ENCODE measurements around the gene FLNB. TPM values are rescaled to one million over a fixed set of nuclear protein-coding genes. Genes with fewer than 3 reads are reported as not detected.

Gene FLNB, protein sequence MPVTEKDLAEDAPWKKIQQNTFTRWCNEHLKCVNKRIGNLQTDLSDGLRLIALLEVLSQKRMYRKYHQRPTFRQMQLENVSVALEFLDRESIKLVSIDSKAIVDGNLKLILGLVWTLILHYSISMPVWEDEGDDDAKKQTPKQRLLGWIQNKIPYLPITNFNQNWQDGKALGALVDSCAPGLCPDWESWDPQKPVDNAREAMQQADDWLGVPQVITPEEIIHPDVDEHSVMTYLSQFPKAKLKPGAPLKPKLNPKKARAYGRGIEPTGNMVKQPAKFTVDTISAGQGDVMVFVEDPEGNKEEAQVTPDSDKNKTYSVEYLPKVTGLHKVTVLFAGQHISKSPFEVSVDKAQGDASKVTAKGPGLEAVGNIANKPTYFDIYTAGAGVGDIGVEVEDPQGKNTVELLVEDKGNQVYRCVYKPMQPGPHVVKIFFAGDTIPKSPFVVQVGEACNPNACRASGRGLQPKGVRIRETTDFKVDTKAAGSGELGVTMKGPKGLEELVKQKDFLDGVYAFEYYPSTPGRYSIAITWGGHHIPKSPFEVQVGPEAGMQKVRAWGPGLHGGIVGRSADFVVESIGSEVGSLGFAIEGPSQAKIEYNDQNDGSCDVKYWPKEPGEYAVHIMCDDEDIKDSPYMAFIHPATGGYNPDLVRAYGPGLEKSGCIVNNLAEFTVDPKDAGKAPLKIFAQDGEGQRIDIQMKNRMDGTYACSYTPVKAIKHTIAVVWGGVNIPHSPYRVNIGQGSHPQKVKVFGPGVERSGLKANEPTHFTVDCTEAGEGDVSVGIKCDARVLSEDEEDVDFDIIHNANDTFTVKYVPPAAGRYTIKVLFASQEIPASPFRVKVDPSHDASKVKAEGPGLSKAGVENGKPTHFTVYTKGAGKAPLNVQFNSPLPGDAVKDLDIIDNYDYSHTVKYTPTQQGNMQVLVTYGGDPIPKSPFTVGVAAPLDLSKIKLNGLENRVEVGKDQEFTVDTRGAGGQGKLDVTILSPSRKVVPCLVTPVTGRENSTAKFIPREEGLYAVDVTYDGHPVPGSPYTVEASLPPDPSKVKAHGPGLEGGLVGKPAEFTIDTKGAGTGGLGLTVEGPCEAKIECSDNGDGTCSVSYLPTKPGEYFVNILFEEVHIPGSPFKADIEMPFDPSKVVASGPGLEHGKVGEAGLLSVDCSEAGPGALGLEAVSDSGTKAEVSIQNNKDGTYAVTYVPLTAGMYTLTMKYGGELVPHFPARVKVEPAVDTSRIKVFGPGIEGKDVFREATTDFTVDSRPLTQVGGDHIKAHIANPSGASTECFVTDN (N-terminal part only)
- 288 to 332 TPM (median 311 TPM) in 5 replicates for total RNA-seq (2022; extraction: Qiagen RNA extraction)

DNA sequence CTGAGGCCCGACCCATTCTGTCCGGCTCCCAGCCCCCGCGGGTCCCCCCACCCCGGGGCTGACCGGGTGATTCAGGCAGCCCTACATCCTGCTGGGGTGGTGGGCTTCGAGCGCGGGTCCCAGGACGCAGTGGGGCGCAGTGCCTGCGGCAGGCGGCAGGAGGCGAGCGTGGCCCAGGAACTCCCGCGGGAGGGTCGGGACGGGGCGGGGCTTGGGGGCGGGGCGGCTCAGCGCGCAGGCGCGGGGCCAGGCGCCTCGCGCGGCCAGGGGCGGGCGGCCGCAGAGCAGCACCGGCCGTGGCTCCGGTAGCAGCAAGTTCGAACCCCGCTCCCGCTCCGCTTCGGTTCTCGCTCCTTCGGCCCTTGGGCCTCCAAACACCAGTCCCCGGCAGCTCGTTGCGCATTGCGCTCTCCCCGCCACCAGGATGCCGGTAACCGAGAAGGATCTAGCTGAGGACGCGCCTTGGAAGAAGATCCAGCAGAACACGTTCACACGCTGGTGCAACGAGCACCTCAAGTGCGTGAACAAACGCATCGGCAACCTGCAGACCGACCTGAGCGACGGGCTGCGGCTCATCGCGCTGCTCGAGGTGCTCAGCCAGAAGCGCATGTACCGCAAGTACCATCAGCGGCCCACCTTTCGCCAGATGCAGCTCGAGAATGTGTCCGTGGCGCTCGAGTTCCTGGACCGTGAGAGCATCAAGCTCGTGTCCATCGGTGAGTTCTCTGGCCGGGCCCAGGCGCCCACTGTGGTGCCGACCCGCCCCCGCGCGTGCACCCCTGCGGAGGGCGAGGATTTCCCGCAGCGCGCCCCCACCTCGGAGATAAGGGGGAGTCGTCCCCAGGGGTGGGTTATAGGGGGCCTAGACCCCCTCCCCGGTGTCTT is at the start of gene FLNB:
TSS of gene FLNB (plus strand) at position 282 of the 885 bp plus-strand sequence. CDS start at position 425, 143 bp downstream.

DNA sequence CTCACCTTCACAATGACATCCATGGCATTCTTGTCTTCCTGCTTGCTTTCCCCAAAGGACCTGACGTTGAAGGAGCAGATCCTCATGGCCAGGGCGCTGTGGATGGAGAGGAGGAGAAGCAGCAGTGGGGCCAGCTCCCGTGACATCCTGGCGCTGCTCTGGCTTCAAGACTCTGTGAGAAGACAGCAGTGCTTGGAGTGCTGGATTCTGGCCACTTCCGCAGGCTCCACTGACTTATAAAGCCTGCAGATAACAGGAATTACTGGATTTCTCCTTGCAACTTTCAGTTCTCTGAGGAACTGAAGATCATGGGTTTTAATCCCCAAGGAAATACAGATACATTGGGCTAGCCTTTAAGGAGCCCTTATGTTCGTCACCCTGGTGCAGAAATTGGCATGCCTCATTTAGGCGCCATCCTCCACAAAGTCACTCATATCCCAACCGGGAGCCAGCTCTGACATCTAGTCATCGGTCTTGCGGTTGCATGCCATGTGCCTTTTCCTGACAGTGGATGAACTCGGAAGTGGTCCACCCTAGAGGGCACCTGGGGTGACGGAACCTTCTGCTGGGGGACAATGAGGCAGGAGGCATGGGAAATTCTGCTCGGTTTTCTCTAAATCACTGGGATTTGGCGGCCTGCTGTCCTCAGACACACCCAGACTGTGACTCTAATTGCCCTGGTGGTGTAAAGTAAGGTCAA is 202.7 kb downstream of the FLNB start, which contains the start of gene DNASE1L3:
TSS of gene DNASE1L3 (minus strand) at position 212 of the 700 bp plus-strand sequence. CDS start at position 146, 66 bp downstream.

Other genes with a start within 250 kb of the FLNB start
- gene DNASE1L3, start 202.6 kb downstream of the FLNB start, total RNA-seq (2022; extraction: Qiagen RNA extraction): 0.06 to 0.28 TPM in 2 of 5 replicates, not detected in the others
- gene ABHD6, start 229.4 kb downstream of the FLNB start, total RNA-seq (2022; extraction: Qiagen RNA extraction): 11.0 to 12.7 TPM (median 12.1 TPM) in 5 replicates